IPS-20b (cell line): Measurements from ENCODE around the gene SRSF7.

Experiments used
- H3K27ac ChIP-seq: one replicate; pipeline ENCODE4 v1.5.1; 2013; ENCODE audit warnings: low read length
- H3K27me3 ChIP-seq: 2 replicates; pipeline ENCODE4 v1.6.1; 2013; ENCODE audit warnings: mild to moderate bottlenecking, low read length, inconsistent platforms; ENCODE audit not compliant: insufficient read depth
- H3K36me3 ChIP-seq: 2 replicates; pipeline ENCODE4 v1.6.1; 2013; ENCODE audit warnings: low read depth, mild to moderate bottlenecking, inconsistent platforms, low read length, moderate library complexity; ENCODE audit not compliant: insufficient read depth
- H3K4me1 ChIP-seq: 2 replicates; pipeline ENCODE4 v1.6.1; 2013; ENCODE audit warnings: mild to moderate bottlenecking, control low read depth, inconsistent platforms, low read length, moderate library complexity; ENCODE audit not compliant: insufficient read depth
- H3K4me3 ChIP-seq: 2 replicates; pipeline ENCODE4 v1.5.1; 2013; ENCODE audit warnings: mild to moderate bottlenecking, low read length, inconsistent platforms
- H3K9ac ChIP-seq: 2 replicates; pipeline ENCODE4 v1.6.1; 2013; ENCODE audit warnings: low read depth, mild to moderate bottlenecking, inconsistent platforms, low read length, moderate library complexity
- H3K9me3 ChIP-seq: 2 replicates; pipeline ENCODE4 v1.6.1; 2013; ENCODE audit warnings: mild to moderate bottlenecking, low read depth, low read length, inconsistent platforms; ENCODE audit not compliant: insufficient read depth

SRSF7 gene

GRCh38 chr2:38751596-38752410 is 642 bp upstream of the SRSF7 start:
- Histone ChIP-seq H3K4me3 (peak overlapping the region; percentile 92), H3K4me1 (peaks cover 6% of the 10 kb centered on the region), H3K9me3 (no peaks in the 10 kb centered on the region), H3K36me3 (peaks cover 38% of the 10 kb centered on the region), H3K9ac (peak overlapping the region; percentile 92), H3K27me3 (no peaks in the 10 kb centered on the region), H3K27ac (peak overlapping the region; percentile 86)

GRCh38 chr2:38750011-38750890 is 910 bp downstream of the SRSF7 start:
- Histone ChIP-seq H3K9ac (peak overlapping the region; percentile 99), H3K4me1 (peaks cover 6% of the 10 kb centered on the region), H3K27me3 (no peaks in the 10 kb centered on the region), H3K27ac (peak overlapping the region; percentile 96), H3K9me3 (no peaks in the 10 kb centered on the region), H3K4me3 (peak overlapping the region; percentile 92), H3K36me3 (peaks cover 53% of the 10 kb centered on the region)

- peaks cover 6% of the 10 kb centered on the region for H3K4me1 ChIP-seq
- H3K36me3 ChIP-seq: peaks cover 64% of the 10 kb centered on the region
- no peaks in the 10 kb centered on the region for H3K27me3 ChIP-seq
- no peak overlapping the region for H3K27ac ChIP-seq
- H3K9me3 ChIP-seq: no peaks in the 10 kb centered on the region
- peak overlapping the region; percentile 99 for H3K9ac ChIP-seq
- H3K4me3 ChIP-seq: peak overlapping the region; percentile 92
Measured at GRCh38 chr2:38748943-38749804, 2.0 kb downstream of the SRSF7 start.

GRCh38 chr2:38748391-38748790 is 2.8 kb downstream of the SRSF7 start:
- Histone ChIP-seq H3K9me3 (no peaks in the 10 kb centered on the region), H3K36me3 (peaks cover 72% of the 10 kb centered on the region), H3K27me3 (no peaks in the 10 kb centered on the region), H3K4me1 (peaks cover 6% of the 10 kb centered on the region), H3K27ac (no peak overlapping the region), H3K9ac (peak overlapping the region; percentile 99; the same call in 1 of the 2 replicates), H3K4me3 (peak overlapping the region; percentile 92; the same call in 1 of the 2 replicates)

DNA sequence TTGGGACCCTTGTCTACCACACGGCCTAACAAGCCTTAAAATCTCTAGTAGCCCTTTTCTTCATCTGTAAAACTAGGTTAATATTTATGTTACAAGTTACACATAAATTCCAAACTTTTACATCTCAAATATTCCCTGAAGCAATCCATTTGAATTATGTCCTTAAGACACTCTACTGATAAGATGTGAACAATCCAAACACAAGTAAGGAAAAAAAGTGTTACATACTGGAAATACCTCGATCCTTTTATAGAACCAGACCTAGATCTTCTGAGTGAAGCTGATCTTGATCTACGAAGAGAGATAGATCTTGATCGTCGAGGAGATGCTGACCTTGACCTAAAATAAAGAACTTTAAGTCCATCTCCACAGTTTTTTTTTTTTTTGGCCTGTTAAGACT is 3.3 kb downstream of the SRSF7 start:
- peaks cover 78% of the 10 kb centered on the region for H3K36me3 ChIP-seq
- no peaks in the 10 kb centered on the region for H3K27me3 ChIP-seq
- H3K9ac ChIP-seq: no peak overlapping the region
- H3K9me3 ChIP-seq: no peaks in the 10 kb centered on the region
- H3K4me3 ChIP-seq: peak overlapping the region; percentile 92; the same call in 1 of the 2 replicates
- H3K27ac ChIP-seq: no peak overlapping the region
- H3K4me1 ChIP-seq: peaks cover 6% of the 10 kb centered on the region

DNA sequence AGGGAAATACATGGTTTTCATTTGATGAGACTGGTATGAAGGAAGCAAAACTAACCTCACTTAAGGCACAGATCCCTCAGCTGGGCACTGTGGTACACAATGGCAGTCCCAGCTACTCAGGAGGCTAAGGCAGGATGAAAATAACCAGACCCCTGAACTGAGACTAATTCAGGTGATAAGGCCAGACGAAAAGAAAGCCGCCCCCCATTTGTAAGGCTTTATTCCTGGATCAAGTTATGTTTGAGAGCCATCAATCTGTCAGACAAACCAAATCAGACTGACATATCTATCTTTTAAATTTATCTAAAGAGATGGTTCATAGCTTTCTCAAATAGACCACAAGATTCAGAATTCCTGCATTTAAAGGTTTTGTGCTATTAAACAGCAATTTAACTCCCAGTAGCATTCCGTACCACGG is 4.1 kb downstream of the SRSF7 start:
- no peaks in the 10 kb centered on the region for H3K27me3 ChIP-seq
- H3K9me3 ChIP-seq: no peaks in the 10 kb centered on the region
- H3K4me1 ChIP-seq: peaks cover under 1% of the 10 kb centered on the region; the same call in 1 of the 2 replicates
- peaks cover 86% of the 10 kb centered on the region for H3K36me3 ChIP-seq
- H3K27ac ChIP-seq: no peak overlapping the region
- peak overlapping the region; percentile 12; the same call in 1 of the 2 replicates for H3K4me3 ChIP-seq
- no peak overlapping the region for H3K9ac ChIP-seq

DNA sequence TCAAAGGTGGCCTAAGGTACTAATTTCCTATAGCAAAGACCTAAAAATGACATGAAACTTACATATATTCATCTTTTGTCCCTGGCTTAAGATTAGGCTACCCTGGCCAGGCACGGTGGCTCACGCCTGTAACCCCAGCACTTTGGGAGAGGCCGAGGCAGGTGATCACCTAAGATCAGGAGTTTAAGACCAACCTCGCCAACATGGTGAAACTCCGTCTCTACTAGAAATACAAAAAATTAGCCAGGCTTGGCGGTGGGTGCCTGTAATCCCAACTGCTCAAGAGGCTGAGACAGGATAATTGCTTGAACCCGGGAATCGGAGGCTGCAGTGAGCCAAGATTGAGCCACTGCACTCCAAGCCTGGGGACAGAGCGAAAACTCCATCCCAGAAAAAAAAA is 5.9 kb downstream of the SRSF7 start:
- Histone ChIP-seq H3K36me3 (peaks cover 87% of the 10 kb centered on the region), H3K4me1 (no peaks in the 10 kb centered on the region; the same call in 1 of the 2 replicates), H3K4me3 (no peak overlapping the region), H3K27me3 (no peaks in the 10 kb centered on the region), H3K9me3 (no peaks in the 10 kb centered on the region), H3K27ac (no peak overlapping the region), H3K9ac (no peak overlapping the region)

GRCh38 chr2:38744399-38744780 is 6.8 kb downstream of the SRSF7 start:
- H3K4me1 ChIP-seq: no peaks in the 10 kb centered on the region; the same call in 1 of the 2 replicates

DNA sequence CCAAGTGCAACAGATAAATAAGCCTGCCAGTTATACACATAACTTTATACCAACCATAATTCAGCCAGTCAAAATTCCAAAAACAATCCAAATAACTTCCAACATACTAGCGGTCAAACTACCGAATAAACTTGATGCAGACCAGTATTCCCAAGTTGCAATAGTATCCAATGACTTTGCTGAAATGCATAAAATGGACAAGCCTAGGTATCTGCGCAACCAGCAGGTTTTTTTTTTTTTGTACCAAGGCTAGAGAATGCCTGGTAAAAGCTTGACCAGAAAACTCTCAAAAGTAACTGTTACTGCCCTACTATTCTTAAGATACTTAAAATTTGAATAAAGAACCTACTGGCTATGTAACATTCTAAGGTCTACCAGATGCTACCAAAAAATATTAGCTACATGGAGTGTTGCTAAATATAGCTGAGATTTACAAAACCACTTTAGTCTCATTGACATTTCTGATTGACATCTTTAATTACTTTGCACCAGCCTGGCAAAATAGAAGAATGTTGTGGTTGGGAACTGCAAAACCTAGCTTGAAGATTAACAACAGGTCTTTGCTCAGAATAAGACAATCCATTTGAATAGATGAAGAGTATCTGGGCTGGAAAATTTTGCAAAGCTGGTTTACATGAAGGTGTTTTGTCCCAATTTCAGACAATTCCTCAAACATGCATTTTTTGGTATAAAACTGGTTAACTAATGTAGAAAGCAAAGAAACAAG is 7.3 kb downstream of the SRSF7 start:
- Histone ChIP-seq H3K27ac (no peak overlapping the region), H3K9ac (no peak overlapping the region), H3K36me3 (peaks cover 82% of the 10 kb centered on the region), H3K4me3 (no peak overlapping the region), H3K4me1 (no peaks in the 10 kb centered on the region; the same call in 1 of the 2 replicates), H3K9me3 (peaks cover 6% of the 10 kb centered on the region), H3K27me3 (no peaks in the 10 kb centered on the region)

More at GRCh38 chr2:38744399-38744780, 6.8 kb downstream of the SRSF7 start:
- H3K36me3 ChIP-seq: peaks cover 82% of the 10 kb centered on the region
- peaks cover 1% of the 10 kb centered on the region for H3K9me3 ChIP-seq
- H3K27me3 ChIP-seq: no peaks in the 10 kb centered on the region
- no peak overlapping the region for H3K4me3 ChIP-seq
- no peak overlapping the region for H3K9ac ChIP-seq
- H3K27ac ChIP-seq: no peak overlapping the region

GRCh38 chr2:38742797-38743559 is 8.2 kb downstream of the SRSF7 start:
- no peaks in the 10 kb centered on the region for H3K4me1 ChIP-seq
- no peaks in the 10 kb centered on the region for H3K27me3 ChIP-seq
- peaks cover 78% of the 10 kb centered on the region for H3K36me3 ChIP-seq
- no peak overlapping the region for H3K27ac ChIP-seq
- H3K9ac ChIP-seq: no peak overlapping the region
- peaks cover 6% of the 10 kb centered on the region for H3K9me3 ChIP-seq
- no peak overlapping the region for H3K4me3 ChIP-seq
